HG03108 (cell line): ENCODE results near the gene KRTAP10-5.

Experiments
- ATAC-seq: cut with Tn5 transposase; IDR thresholded peaks from one replicate; pipeline ENCODE4 v1.9.1; 2021; ENCODE audit warnings: moderate library complexity; ENCODE audit not compliant: unreplicated experiment

Gene KRTAP10-5

DNA sequence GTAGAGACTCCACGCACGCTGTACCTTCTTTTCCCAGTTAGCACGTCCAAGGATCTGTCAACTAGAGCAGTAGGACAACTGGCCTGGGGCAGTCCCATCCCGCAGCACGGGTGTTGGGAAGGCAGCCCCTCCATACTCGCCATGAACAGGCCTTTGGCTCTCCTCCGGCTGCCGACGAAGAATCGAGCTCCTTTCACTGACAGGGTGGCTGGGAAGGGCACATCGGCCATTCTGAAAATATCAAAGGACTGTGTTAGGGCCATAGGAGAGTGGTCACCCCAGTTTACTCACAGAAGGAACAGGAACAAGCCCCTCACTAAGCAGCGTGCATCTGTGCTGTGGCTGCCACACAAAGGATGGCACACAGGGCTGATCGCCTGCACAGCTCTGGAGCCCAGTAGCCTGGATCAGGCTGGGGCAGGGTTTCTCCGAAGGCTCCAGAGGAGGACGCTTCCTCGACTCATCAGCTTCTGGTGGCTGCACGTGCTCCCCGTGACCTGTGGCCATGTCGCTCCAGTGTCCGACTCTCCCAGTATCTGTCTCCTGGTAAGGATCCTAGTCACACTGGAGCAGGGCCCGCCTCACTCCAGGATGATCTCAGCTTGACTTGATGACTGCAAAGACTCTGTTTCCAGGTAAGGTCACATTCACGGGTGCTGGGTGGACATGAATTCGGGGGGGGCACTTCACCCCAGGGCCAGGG, 49.4 kb downstream of the KRTAP10-5 start:
- no peak for ATAC-seq

DNA sequence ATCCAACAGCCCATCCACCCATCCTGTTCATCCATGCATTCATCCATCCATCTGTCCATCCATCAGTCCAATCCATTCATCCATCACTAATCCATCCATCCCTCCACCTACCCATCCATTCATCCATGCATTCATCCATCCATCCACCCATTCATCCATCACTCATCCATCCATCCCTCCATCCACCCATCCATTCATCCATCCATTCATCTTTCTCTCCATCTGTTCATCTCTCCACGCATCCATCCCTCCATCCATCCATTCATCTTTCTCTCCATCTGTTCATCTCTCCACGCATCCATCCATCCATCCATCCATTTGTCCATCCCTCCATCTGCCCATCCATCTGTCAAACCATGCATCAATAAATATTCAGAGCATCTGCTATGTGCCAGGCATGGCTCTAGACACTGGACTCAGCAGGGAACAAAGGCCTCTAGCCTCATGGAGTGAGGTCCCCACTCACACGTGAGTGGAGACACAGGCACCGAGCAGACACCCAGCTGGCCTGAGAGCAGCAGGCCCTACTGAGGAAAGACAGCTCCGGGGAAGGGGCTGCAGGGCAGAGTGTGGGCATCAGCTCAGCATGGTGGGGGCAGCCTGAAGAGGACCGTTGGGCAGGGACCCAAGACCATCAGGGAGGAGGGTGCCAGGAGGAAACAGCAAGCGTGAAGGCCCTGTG, 50.0 kb downstream of the KRTAP10-5 start:
- ATAC-seq = no peak

DNA sequence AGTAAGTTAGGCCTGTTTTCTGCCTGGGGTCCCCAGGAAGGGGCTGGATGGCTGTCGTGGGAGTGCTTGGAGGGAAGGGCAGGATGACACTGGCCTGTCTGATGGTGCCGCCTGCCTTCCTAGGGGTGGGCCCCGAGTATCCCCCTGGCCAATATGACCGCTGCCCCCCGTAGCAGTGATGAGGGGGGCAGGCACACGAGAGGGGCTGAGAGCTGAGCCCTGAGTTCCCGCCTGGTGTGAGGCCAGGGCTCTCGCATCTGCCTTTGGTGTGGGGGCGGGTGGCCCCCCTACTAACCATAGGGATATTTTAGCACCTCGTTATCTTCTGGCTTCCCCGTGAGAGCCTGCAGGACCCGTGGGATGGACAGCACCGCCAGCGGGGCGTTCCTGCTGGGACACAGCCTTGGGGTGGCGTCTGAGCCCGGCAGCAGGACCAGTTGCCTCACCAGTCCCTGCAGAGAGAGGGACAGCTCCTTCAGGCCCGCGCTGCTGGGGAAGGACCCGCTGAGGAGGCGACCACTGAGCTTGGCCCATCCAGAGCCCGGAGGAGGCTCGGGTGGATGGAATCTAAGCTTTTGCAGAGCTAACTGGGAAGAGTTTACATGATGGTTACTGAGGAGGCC, 50.8 kb downstream of the KRTAP10-5 start:
- ATAC-seq = no peak
